Stomach (tissue), 4 donors: Measurements from ENCODE around the gene NLGN1.

Experiments
- CTCF ChIP-seq, 7 experiments: fragments of 450-650 bp in 4 of 7; fragments of 200-600 bp in 3 of 7; sonication (generic) in 3 of 7; IDR thresholded peaks; one replicate each; pipeline ENCODE4 v1.5.1; 2016 to 2019; ENCODE audit warnings: antibody characterized with exemption in 7 of 7, control low read depth in 2 of 7, mild to moderate bottlenecking in 1 of 7
- POLR2AphosphoS5 ChIP-seq, 3 donors: sonication (generic); formaldehyde crosslinking; IDR thresholded peaks; one replicate each; pipeline ENCODE4 v1.6.1; 2016; ENCODE audit warnings: antibody characterized with exemption in 3 of 3

GRCh38 chr3:174192471-174192870 is 794.9 kb downstream of the NLGN1 start:
- TF ChIP-seq CTCF (IDR thresholded peaks at IDR 0.05) (no peak), POLR2AphosphoS5 (IDR thresholded peaks at IDR 0.05) (no peak)
